Measurements from ENCODE around the gene KMO.

Gene KMO

GRCh38 chr1:241598249-241598648, 66.1 kb downstream of the KMO start:
- no peak for DNase-seq

GRCh38 chr1:241600496-241600901, 68.3 kb downstream of the KMO start:
- no peak for DNase-seq

GRCh38 chr1:241603731-241604245, 71.6 kb downstream of the KMO start:
- no peak for DNase-seq

GRCh38 chr1:241605146-241605805, 73.1 kb downstream of the KMO start:
- DNase-seq, result no peak

- no peak for DNase-seq
Observed at GRCh38 chr1:241606544-241606943, 74.4 kb downstream of the KMO start.

GRCh38 chr1:241607497-241607896, 75.3 kb downstream of the KMO start:
- DNase-seq, result no peak

- no peak for DNase-seq
Observed at GRCh38 chr1:241608379-241609033, 76.3 kb downstream of the KMO start.

GRCh38 chr1:241610056-241610815, 78.1 kb downstream of the KMO start:
- DNase-seq, result no peak

GRCh38 chr1:241611063-241611462, 78.9 kb downstream of the KMO start:
- DNase-seq, result peak; percentile 30

- DNase-seq, result no peak
Observed at GRCh38 chr1:241611736-241612135, 79.6 kb downstream of the KMO start.

- no peak for DNase-seq
Observed at GRCh38 chr1:241612533-241613477, 80.6 kb downstream of the KMO start.

- no peak for DNase-seq
Observed at GRCh38 chr1:241614144-241614543, 82.0 kb downstream of the KMO start.

- DNase-seq, result no peak
Observed at GRCh38 chr1:241614572-241614971, 82.4 kb downstream of the KMO start.

GRCh38 chr1:241615043-241615974, 83.1 kb downstream of the KMO start:
- no peak for DNase-seq

- DNase-seq, result no peak
Observed at GRCh38 chr1:241617426-241617825, 85.2 kb downstream of the KMO start.

GRCh38 chr1:241622669-241623068, 90.5 kb downstream of the KMO start:
- no peak for DNase-seq

GRCh38 chr1:241624935-241625334, 92.8 kb downstream of the KMO start:
- DNase-seq, result no peak

GRCh38 chr1:241627453-241628259, 95.5 kb downstream of the KMO start:
- peak; percentile 40 for DNase-seq

- no peak for DNase-seq
Observed at GRCh38 chr1:241630005-241630404, 97.8 kb downstream of the KMO start.

- DNase-seq, result no peak
Observed at GRCh38 chr1:241630476-241630875, 98.3 kb downstream of the KMO start.

GRCh38 chr1:241630899-241631298, 98.7 kb downstream of the KMO start:
- no peak for DNase-seq

Data from NCI-H1436 treated with DMSO at 0.1 percent for 48 hours (cell line).